ENCODE measurements around the gene EBF4. TPM values are rescaled to one million over a fixed set of nuclear protein-coding genes. Genes with fewer than 3 reads are reported as not detected.
A peak's percentile ranks its signal among the peaks of the same experiment; 100 is the strongest.

EBF4 gene
- total RNA-seq, 1 experiment from 2014 or later, result 11.4 TPM

GRCh38 chr20:2756056-2756611 lies 63.6 kb downstream of the EBF4 start:
- Histone ChIP-seq H3K4me1 (ENCODE audit: control insufficient read depth in 1 of 2, insufficient read depth in 2 of 2, low read length in 2 of 2) (peaks cover 0 to 22% of the 10 kb centered on the region in 2 experiments; a peak in 2 of 4 replicates), H3K79me2 (ENCODE audit: insufficient read depth, low read length) (no peaks in the 10 kb centered on the region), H3K9me3 (ENCODE audit: control insufficient read depth in 1 of 2, insufficient read depth in 1 of 2, low read depth in 1 of 2, low read length in 2 of 2) (no peaks in the 10 kb centered on the region), H3K4me3 (replicated peaks in 1 of 2; ENCODE audit: low read depth in 1 of 2, low read length in 2 of 2) (no peak overlapping the region), H3K36me3 (ENCODE audit: control insufficient read depth in 1 of 2, insufficient read depth in 2 of 2, low read length in 2 of 2) (no peaks in the 10 kb centered on the region), H3K27me3 (ENCODE audit: insufficient read depth, low read length) (no peaks in the 10 kb centered on the region), H3K9me2 (ENCODE audit: insufficient read depth) (no peaks in the 10 kb centered on the region), H3K27ac (ENCODE audit: low read depth, low read length) (no peak overlapping the region), H2AFZ (ENCODE audit: low read depth, low read length, poor library complexity, severe bottlenecking) (no peak overlapping the region), H4K20me1 (ENCODE audit: insufficient read depth) (no peaks in the 10 kb centered on the region), H3K9ac (ENCODE audit: low read length) (no peak overlapping the region), H3K4me2 (ENCODE audit: low read length) (no peak overlapping the region)
- RAD21 ChIA-PET (ENCODE audit: low non-redundant PET in 1 of 2, low total read pairs in 2 of 2, uncharacterized antibody in 2 of 2, unreplicated experiment in 2 of 2), result interaction anchor here (0.6 to 1.7 kb wide), 3 partner anchors 95 to 245 kb away, joined by 3 to 6 read pairs (median 3); no protein-coding TSS in a partner anchor
- POLR2A ChIA-PET, result no interaction called here
- intact Hi-C loops (cut with micrococcal nuclease), result loop anchor here (1.0 kb wide), 2 partner anchors 96 to 245 kb away; no protein-coding TSS in a partner anchor
- BruUV-seq (replicated peaks), result no TSS peak
- DNase-seq (ENCODE audit: low read depth, low spot score), result peak; percentile 19
- peak; percentile 41; the same call in 1 of the 2 replicates for ATAC-seq
- no peak for TF ChIP-seq EZH2 (IDR thresholded peaks at IDR 0.05)
- TF ChIP-seq EGR1 (IDR thresholded peaks at IDR 0.05; ENCODE audit: low read depth), result no peak
- no peak for TF ChIP-seq REST (IDR thresholded peaks at IDR 0.05; ENCODE audit: low read depth)
- peak; percentile 68 to 79 (median 77) for TF ChIP-seq CTCF (IDR thresholded peaks at IDR 0.05 in 2 of 3, conservative IDR thresholded peaks at IDR 0.05 in 1 of 3; ENCODE audit: borderline replicate concordance in 1 of 3, insufficient read depth in 1 of 3, low read depth in 2 of 3, low read length in 2 of 3)
- TF ChIP-seq RAD21 (IDR thresholded peaks at IDR 0.05; ENCODE audit: low read depth), result peak; percentile 86
- no peak for TF ChIP-seq YY1 (IDR thresholded peaks at IDR 0.05; ENCODE audit: extremely low read depth, insufficient replicate concordance, low read depth, low read length)
- TF ChIP-seq POLR2AphosphoS5 (IDR thresholded peaks at IDR 0.05; ENCODE audit: low read depth, low read length), result no peak
- no peak for TF ChIP-seq JUND (IDR thresholded peaks at IDR 0.05)
- no peak for TF ChIP-seq CBX3 (IDR thresholded peaks at IDR 0.05; ENCODE audit: low read depth)
- TF ChIP-seq ZBTB33 (IDR thresholded peaks at IDR 0.05; ENCODE audit: extremely low read depth, insufficient replicate concordance, low read length), result no peak
- no peak for TF ChIP-seq CEBPB (IDR thresholded peaks at IDR 0.05; ENCODE audit: low read depth)
- no peak for TF ChIP-seq SP1 (IDR thresholded peaks at IDR 0.05; ENCODE audit: low read depth)
- CTCF ChIA-PET, result interaction anchor here (0.8 to 2.9 kb wide), 5 partner anchors 13 to 245 kb away, joined by 3 to 29 read pairs (median 7); no protein-coding TSS in a partner anchor
